Upper lobe of left lung (tissue), 4 donors: ENCODE results near the gene NSF.
"Not testable (repeated sequence)": the region's sequence is repeated elsewhere in the genome, so short reads cannot be mapped to it uniquely, and the experiment has no call there.

Experiments
- EP300 ChIP-seq, 4 donors: sonication (generic); formaldehyde crosslinking; IDR thresholded peaks; one replicate each; pipeline ENCODE4 v1.5.1; 2017; ENCODE audit warnings: antibody characterized with exemption in 4 of 4, control low read depth in 2 of 4
- POLR2A ChIP-seq, 4 donors: fragments of 450-650 bp; IDR thresholded peaks; one replicate each; pipeline ENCODE4 v1.5.1; 2016 to 2017; ENCODE audit warnings: antibody characterized with exemption in 4 of 4, mild to moderate bottlenecking in 2 of 4
- TF ChIP-seq, protein P1 (sequence below), 6 experiments: fragments of 450-650 bp in 4 of 6; fragments of 200-600 bp in 2 of 6; sonication (generic) in 2 of 6; IDR thresholded peaks; one replicate each; pipeline ENCODE4 v1.5.1; 2016 to 2019; ENCODE audit warnings: antibody characterized with exemption in 6 of 6

GRCh38 chr17:46613876-46614275, 23.4 kb downstream of the NSF start:
- TF ChIP-seq EP300, POLR2A (IDR thresholded peaks at IDR 0.05): not testable (repeated sequence)
- TF ChIP-seq, protein P1, sequence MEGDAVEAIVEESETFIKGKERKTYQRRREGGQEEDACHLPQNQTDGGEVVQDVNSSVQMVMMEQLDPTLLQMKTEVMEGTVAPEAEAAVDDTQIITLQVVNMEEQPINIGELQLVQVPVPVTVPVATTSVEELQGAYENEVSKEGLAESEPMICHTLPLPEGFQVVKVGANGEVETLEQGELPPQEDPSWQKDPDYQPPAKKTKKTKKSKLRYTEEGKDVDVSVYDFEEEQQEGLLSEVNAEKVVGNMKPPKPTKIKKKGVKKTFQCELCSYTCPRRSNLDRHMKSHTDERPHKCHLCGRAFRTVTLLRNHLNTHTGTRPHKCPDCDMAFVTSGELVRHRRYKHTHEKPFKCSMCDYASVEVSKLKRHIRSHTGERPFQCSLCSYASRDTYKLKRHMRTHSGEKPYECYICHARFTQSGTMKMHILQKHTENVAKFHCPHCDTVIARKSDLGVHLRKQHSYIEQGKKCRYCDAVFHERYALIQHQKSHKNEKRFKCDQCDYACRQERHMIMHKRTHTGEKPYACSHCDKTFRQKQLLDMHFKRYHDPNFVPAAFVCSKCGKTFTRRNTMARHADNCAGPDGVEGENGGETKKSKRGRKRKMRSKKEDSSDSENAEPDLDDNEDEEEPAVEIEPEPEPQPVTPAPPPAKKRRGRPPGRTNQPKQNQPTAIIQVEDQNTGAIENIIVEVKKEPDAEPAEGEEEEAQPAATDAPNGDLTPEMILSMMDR (IDR thresholded peaks at IDR 0.05): not testable (repeated sequence)
